GM18505 (cell line): ENCODE measurements around the gene HS6ST2.

ENCODE experiments used
- ATAC-seq: cut with Tn5 transposase; IDR thresholded peaks from one replicate; pipeline ENCODE4 v1.9.1; 2021; ENCODE audit not compliant: unreplicated experiment
- POLR2A ChIP-seq: IDR thresholded peaks from 4 replicates; pipeline ENCODE4 v1.6.1; 2011; ENCODE audit warnings: borderline replicate concordance; ENCODE audit not compliant: insufficient read depth, insufficient read length; ENCODE audit errors: extremely low read depth

HS6ST2 gene

DNA sequence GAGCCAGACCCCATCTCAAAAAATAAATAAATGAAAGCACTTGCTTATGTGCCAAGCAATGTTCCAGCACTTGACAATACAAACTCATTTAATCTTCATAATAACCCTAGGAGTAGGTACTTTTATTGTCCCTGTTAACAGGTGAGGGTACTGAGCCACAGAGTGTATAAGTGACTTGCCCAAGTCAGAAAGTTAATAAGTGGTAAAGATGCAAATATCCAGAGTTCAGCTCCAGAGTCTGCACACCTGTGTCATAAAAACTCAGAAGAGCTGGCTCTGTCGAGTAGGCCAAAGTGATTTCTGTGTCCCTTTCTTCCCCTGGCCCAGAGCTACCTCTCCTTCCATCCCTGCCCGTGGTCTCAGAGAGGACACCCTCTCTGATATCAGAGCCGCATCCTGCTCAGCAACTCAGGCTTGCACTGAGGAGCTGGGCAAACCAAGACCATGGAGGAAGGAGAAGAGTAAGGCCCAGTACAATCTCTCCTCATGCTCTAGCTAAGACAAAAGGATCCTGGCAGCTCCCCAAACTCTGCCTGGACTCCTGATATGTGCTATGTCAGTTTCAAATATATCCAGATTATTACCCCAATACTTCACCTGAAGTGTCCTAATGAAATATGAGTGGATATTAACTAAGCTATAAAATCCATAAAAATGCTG lies 136.3 kb downstream of the HS6ST2 start:
- no peak for ATAC-seq
- TF ChIP-seq POLR2A: no peak

GRCh38 chrX:132820675-132821074 lies 137.8 kb downstream of the HS6ST2 start:
- no peak for ATAC-seq
- no peak for TF ChIP-seq POLR2A

GRCh38 chrX:132819711-132820264 lies 138.6 kb downstream of the HS6ST2 start:
- no peak for TF ChIP-seq POLR2A
- no peak for ATAC-seq

DNA sequence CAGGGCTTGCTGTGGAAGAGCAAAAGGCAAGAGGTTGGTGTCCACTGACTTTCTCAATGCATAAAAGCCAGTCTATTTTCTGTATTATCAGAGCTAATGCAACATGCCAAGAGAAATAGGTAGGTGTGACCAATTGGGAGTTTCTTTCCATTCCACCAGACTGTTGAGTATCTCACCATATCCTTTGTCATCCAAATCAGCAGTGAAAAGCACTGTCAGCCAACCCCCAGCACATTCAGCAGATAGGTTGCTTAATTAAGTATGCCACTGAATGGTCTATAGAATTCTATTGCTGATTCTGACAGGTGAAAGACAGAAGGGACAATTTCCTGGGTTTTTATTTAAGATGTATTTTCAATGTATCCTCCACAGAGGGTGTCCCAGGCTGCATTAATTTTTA lies 139.8 kb downstream of the HS6ST2 start:
- ATAC-seq: no peak
- no peak for TF ChIP-seq POLR2A

GRCh38 chrX:132815643-132816042 lies 142.8 kb downstream of the HS6ST2 start:
- no peak for TF ChIP-seq POLR2A
- ATAC-seq: no peak

- no peak for ATAC-seq
- no peak for TF ChIP-seq POLR2A
Observed at GRCh38 chrX:132810964-132811712, 147.3 kb downstream of the HS6ST2 start.

- no peak for ATAC-seq
- no peak for TF ChIP-seq POLR2A
Observed at GRCh38 chrX:132810488-132810887, 147.9 kb downstream of the HS6ST2 start.

- no peak for ATAC-seq
- TF ChIP-seq POLR2A: no peak
Observed at GRCh38 chrX:132809581-132809980, 148.8 kb downstream of the HS6ST2 start.

- no peak for ATAC-seq
- no peak for TF ChIP-seq POLR2A
Observed at GRCh38 chrX:132807411-132808030, 150.9 kb downstream of the HS6ST2 start.

- ATAC-seq: no peak
- no peak for TF ChIP-seq POLR2A
Observed at GRCh38 chrX:132802033-132802432, 156.4 kb downstream of the HS6ST2 start.

DNA sequence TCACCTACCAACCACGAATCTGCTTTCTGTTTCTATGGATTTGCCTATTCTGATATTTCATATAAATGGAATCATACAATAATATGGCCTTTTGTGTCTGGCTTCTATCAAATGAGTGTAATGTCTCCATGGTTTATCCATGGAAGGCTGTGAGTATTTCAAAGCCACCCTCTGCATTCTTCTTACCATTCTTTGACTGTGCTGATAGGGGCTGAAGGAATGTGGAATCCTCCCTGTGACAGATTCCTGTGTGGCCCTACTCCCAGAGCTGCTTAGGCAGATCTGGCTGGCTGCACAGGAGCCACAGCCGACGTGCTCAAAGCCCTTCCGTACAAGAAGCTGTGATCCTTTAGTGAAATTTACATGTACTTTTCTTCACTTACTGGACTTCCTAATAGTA lies 163.2 kb downstream of the HS6ST2 start:
- no peak for ATAC-seq
- TF ChIP-seq POLR2A: no peak

DNA sequence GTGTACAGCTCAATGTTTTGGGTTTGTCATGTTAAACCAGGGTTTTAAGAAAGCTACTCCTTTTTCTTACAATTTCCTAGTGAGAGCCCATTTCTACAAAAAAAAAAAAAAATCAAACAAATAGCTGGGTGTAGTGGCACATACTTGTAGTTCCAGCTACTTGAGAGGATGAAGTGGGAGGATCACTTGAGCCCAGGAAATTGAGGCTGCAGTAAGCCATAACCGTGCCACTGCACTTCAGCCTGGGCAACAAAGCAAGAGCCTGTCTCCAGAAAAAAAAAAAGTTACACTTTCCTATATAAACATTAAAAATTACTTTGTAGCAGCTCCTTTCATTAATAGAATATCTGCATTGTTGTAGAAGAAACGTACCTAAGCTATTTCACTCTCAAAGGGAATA lies 166.7 kb downstream of the HS6ST2 start:
- ATAC-seq: no peak
- TF ChIP-seq POLR2A: no peak

DNA sequence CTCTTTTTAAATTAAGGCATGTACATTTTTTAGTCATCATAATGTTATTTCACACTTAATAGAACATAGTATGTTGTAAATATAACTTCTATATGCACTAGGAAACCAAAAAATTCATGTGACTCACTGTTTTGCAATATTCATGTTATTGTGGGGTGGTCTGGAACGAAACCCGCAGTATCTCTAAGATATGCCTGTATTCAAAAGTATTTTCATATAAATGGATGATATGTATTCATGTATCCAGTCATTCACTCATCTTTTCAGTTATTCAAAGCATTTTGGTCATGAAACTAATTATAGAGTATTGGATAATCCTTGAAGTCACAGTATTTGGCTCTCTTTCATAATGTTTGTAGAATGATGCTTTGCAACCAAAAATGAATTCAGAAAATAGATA lies 168.1 kb downstream of the HS6ST2 start:
- TF ChIP-seq POLR2A: no peak
- no peak for ATAC-seq

GRCh38 chrX:132786217-132786616 lies 172.2 kb downstream of the HS6ST2 start:
- no peak for TF ChIP-seq POLR2A
- no peak for ATAC-seq
